ENCODE data around the gene DYNLT1.

DNA sequence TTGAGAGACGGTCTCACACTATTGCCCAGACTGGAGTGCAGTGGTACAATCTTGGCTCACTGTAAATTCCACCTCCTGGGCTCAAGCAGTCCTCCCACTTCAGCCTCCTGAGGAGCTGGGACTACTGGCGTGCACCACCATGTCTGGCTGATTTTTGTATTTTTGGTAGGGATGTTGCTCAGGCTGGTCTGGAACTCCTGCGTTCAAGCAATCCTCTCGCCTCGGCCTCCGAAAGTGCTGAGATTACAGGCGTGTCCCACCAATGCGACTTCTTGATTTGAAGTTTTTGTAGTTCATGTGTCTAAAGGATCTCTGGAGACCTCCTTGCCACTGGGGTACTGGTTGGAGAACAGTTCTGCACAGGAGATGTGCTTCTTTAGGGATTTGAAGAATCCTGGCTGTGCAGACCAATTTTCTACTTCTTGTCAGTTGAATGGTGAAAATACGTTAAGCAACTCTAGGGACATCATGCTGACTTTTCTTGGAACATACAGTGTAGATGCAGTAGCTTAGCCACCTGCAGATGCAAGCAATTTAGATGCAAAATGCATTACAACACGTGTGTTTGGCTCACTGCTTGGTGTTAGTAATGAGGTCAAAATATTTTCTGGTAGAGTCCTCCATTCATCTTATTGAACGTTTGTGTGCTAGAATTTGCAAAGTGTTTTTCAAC lies 33.5 kb upstream of the DYNLT1 start:
- TF ChIP-seq EZH2phosphoT487 (IDR thresholded peaks at IDR 0.05; ENCODE audit: low read depth, severe bottlenecking, unreplicated experiment) (no peak), EZH2 (IDR thresholded peaks at IDR 0.05; ENCODE audit: borderline replicate concordance) (no peak)
